GM18505 (cell line): Measurements from ENCODE around the gene TRMT11.
A peak's percentile ranks its signal among the peaks of the same experiment; 100 is the strongest.
"Not testable (repeated sequence)": the region's sequence is repeated elsewhere in the genome, so short reads cannot be mapped to it uniquely, and the experiment has no call there.

Source experiments
- ATAC-seq: cut with Tn5 transposase; IDR thresholded peaks from one replicate; pipeline ENCODE4 v1.9.1; 2021; ENCODE audit not compliant: unreplicated experiment
- POLR2A ChIP-seq: IDR thresholded peaks from 4 replicates; pipeline ENCODE4 v1.6.1; 2011; ENCODE audit warnings: borderline replicate concordance; ENCODE audit not compliant: insufficient read depth, insufficient read length; ENCODE audit errors: extremely low read depth

TRMT11 gene

GRCh38 chr6:125986301-125987025, at the start of gene TRMT11:
TRMT11 (plus strand) TSS chr6:125986540; CDS start chr6:125986551, 11 bp downstream.
- TF ChIP-seq POLR2A = peak; percentile 98
- peak; percentile 98 for ATAC-seq

GRCh38 chr6:125939026-125939425, 47.3 kb upstream of the TRMT11 start:
- no peak for TF ChIP-seq POLR2A
- ATAC-seq = no peak

- ATAC-seq = no peak
- no peak for TF ChIP-seq POLR2A
Observed at GRCh38 chr6:125939791-125940190, 46.5 kb upstream of the TRMT11 start.

- no peak for TF ChIP-seq POLR2A
- no peak for ATAC-seq
Observed at GRCh38 chr6:125940247-125941041, 45.9 kb upstream of the TRMT11 start.

- no peak for TF ChIP-seq POLR2A
- no peak for ATAC-seq
Observed at GRCh38 chr6:125942672-125943527, 43.4 kb upstream of the TRMT11 start.

GRCh38 chr6:125943528-125944433, 42.6 kb upstream of the TRMT11 start:
- no peak for TF ChIP-seq POLR2A
- ATAC-seq = no peak

- no peak for ATAC-seq
- no peak for TF ChIP-seq POLR2A
Observed at GRCh38 chr6:125944434-125944816, 41.9 kb upstream of the TRMT11 start.

- no peak for ATAC-seq
- TF ChIP-seq POLR2A = no peak
Observed at GRCh38 chr6:125944896-125945295, 41.4 kb upstream of the TRMT11 start.

- ATAC-seq = no peak
Observed at GRCh38 chr6:125945378-125946141, 40.8 kb upstream of the TRMT11 start.

GRCh38 chr6:125947615-125948014, 38.7 kb upstream of the TRMT11 start:
- no peak for TF ChIP-seq POLR2A
- ATAC-seq = no peak

More at GRCh38 chr6:125945378-125946141, 40.8 kb upstream of the TRMT11 start:
- no peak for TF ChIP-seq POLR2A

- ATAC-seq = no peak
- no peak for TF ChIP-seq POLR2A
Observed at GRCh38 chr6:125948455-125948854, 37.9 kb upstream of the TRMT11 start.

GRCh38 chr6:125949069-125949468, 37.3 kb upstream of the TRMT11 start:
- no peak for ATAC-seq
- no peak for TF ChIP-seq POLR2A

GRCh38 chr6:125950293-125950692, 36.0 kb upstream of the TRMT11 start:
- ATAC-seq = no peak
- TF ChIP-seq POLR2A = no peak

- not testable (repeated sequence) for ATAC-seq
Observed at GRCh38 chr6:125950716-125951115, 35.6 kb upstream of the TRMT11 start.
